CD4-positive, alpha-beta T cell treated with Interferon alpha-2 for 1 hour (primary cell): ENCODE results near the gene PCSK5.
"Not testable (repeated sequence)": the region's sequence is repeated elsewhere in the genome, so short reads cannot be mapped to it uniquely, and the experiment has no call there.

ENCODE experiments used
- DNase-seq, 2 donors: peaks; one replicate each; pipeline ENCODE4 v3.0.0-alpha.2; 2020 to 2022

Gene PCSK5

GRCh38 chr9:75890472-75891276 is at the start of gene PCSK5:
TSS of gene PCSK5 (plus strand) at chr9:75890673. CDS start at chr9:75891182, 509 bp downstream.
- DNase-seq = peak; percentile 83 to 85

GRCh38 chr9:75844321-75844720 is 46.2 kb upstream of the PCSK5 start:
- DNase-seq = no peak

GRCh38 chr9:75845806-75846205 is 44.7 kb upstream of the PCSK5 start:
- no peak for DNase-seq

- DNase-seq = no peak
These were observed 43.4 kb upstream of the PCSK5 start for GRCh38 chr9:75847085-75847484.

GRCh38 chr9:75850459-75851200 is 39.8 kb upstream of the PCSK5 start:
- no peak for DNase-seq

- no peak for DNase-seq
These were observed 38.6 kb upstream of the PCSK5 start for GRCh38 chr9:75851917-75852316.

- DNase-seq = no peak
These were observed 37.7 kb upstream of the PCSK5 start for GRCh38 chr9:75852746-75853145.

- DNase-seq = no peak
These were observed 35.0 kb upstream of the PCSK5 start for GRCh38 chr9:75855509-75855908.

GRCh38 chr9:75858497-75859092 is 31.9 kb upstream of the PCSK5 start:
- no peak for DNase-seq

GRCh38 chr9:75864266-75864665 is 26.2 kb upstream of the PCSK5 start:
- DNase-seq = no peak

GRCh38 chr9:75866273-75866871 is 24.1 kb upstream of the PCSK5 start:
- DNase-seq = peak; percentile 32 to 59

- DNase-seq = not testable (repeated sequence)
These were observed 21.9 kb upstream of the PCSK5 start for GRCh38 chr9:75868526-75868925.

- DNase-seq = no peak
These were observed 21.2 kb upstream of the PCSK5 start for GRCh38 chr9:75869236-75869635.

- DNase-seq = peak in 1 of 2 donors; percentile 5
These were observed 20.0 kb upstream of the PCSK5 start for GRCh38 chr9:75870450-75870849.

GRCh38 chr9:75871624-75872023 is 18.8 kb upstream of the PCSK5 start:
- DNase-seq = no peak

GRCh38 chr9:75873712-75874111 is 16.8 kb upstream of the PCSK5 start:
- DNase-seq = no peak

GRCh38 chr9:75876999-75877640 is 13.4 kb upstream of the PCSK5 start:
- no peak for DNase-seq

- no peak for DNase-seq
These were observed 12.0 kb upstream of the PCSK5 start for GRCh38 chr9:75878488-75878860.

- no peak for DNase-seq
These were observed 9.9 kb upstream of the PCSK5 start for GRCh38 chr9:75880618-75881017.

- DNase-seq = no peak
These were observed 8.7 kb upstream of the PCSK5 start for GRCh38 chr9:75881761-75882160.

- DNase-seq = no peak
These were observed 4.8 kb upstream of the PCSK5 start for GRCh38 chr9:75885652-75886051.

GRCh38 chr9:75889577-75889976 is 896 bp upstream of the PCSK5 start:
- peak in 1 of 2 donors; percentile 13 for DNase-seq

- DNase-seq = no peak
These were observed 449 bp upstream of the PCSK5 start for GRCh38 chr9:75889977-75890471.
